GM12801 (cell line): ENCODE results near the gene MBP.

Experiments used
- TF ChIP-seq, protein P1 (sequence below): IDR thresholded peaks from one replicate; pipeline ENCODE4 v1.5.1; 2011; ENCODE audit warnings: control low read depth; ENCODE audit not compliant: insufficient read length; ENCODE audit errors: extremely low read depth

MBP gene

DNA sequence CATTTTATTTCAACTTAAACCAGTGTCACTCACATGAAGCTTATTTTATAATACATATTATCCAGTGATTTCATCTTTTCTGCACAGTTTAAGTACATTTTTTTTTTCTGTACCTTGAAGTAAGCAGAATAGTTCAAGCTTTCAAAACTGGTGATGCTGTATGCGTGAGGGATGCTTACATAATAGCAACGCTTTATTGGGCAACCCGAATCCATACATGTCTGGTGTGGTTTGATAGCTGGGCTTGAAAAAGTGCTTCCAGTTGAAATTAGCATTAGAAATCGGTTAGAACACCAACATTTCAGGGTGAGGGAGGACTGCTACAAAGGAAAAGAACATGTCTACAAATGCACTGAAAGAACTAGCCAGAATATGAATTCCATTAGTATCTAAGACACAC, 117.4 kb downstream of the MBP start:
- TF ChIP-seq, protein P1, sequence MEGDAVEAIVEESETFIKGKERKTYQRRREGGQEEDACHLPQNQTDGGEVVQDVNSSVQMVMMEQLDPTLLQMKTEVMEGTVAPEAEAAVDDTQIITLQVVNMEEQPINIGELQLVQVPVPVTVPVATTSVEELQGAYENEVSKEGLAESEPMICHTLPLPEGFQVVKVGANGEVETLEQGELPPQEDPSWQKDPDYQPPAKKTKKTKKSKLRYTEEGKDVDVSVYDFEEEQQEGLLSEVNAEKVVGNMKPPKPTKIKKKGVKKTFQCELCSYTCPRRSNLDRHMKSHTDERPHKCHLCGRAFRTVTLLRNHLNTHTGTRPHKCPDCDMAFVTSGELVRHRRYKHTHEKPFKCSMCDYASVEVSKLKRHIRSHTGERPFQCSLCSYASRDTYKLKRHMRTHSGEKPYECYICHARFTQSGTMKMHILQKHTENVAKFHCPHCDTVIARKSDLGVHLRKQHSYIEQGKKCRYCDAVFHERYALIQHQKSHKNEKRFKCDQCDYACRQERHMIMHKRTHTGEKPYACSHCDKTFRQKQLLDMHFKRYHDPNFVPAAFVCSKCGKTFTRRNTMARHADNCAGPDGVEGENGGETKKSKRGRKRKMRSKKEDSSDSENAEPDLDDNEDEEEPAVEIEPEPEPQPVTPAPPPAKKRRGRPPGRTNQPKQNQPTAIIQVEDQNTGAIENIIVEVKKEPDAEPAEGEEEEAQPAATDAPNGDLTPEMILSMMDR, result no peak

DNA sequence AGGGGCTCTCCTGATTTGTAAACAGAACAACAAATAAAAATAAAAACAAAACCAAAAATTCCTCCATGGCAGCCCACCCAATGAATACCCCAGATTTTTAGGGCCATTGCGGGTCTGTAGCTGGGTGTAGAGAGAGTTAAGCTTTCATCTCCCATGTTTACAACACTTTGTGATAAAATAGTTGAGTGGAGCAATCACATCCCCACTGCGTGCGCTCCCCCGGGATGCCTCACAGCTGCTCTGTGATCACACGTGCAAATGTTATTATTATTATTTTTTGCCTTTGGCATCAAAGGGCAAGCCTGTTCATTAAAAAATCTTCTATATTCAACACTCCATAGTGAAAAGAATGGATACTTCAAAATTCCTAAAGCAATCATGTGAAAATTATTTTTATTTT, 118.0 kb downstream of the MBP start:
- TF ChIP-seq, protein P1, result no peak

DNA sequence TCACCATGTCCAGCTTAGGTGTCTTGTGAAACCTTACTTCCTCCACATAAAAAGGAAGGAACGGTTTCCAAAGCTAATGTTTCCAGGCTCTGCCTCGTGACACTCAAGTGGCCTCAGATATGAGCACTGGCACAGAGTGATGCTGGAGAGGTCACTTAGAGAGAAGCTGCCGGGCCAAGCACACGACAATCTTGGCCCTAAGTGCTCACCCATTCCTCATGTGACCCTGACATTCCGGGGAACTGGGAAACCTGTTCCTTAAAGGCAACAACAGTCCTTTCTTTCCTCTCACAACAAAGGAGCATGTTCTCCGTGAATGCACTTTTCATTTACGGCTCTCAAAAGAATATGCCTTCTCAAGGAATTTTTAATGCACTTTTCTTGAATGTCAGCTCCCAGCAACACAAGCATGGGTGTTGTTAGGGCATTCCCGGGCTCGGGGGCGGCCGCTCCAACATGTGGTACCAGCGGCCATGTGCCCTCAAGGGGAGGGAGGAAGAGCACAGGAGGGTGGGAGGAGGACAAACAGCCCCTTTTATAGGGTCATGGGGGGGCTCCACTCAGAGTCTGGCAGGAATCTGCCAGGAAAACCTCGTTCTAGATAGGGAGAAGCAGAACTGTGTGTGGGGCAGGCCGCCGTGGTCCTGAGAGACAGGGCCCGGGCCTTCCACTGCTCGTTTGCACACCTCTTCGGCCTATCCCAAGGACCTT, 118.6 kb downstream of the MBP start:
- TF ChIP-seq, protein P1, result no peak

DNA sequence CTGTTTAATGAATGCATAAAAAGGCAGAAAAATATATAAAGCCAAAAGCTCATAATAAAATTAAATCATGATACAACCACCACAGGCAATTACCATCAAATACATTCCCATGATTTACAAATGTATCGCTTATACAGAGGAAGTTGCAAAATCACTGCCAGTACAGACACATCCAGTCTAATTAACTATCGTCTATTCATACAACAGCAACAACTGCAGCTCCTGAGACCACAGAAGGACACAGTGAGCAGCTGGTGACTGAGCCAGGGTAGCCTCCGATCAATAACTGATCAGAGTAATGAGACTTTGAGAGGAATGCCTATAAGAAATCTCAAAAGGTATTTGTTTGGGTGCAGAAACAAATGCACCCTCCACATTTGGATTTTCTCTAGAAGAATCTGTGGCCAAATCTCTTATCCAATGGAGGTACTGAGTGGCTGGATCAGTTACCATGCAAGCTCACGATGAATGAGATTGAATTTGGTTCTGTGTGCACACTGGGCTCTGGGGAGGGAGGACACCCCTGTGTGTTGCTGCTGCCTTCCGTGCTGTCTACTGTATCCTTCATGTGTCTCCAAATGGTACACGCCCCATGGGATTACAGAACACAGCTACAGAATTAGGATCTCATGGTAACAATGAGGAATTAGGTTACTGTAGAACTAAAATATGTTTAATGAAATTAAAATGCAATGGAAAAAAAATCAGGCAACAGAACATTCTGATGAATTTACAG, 119.6 kb downstream of the MBP start:
- TF ChIP-seq, protein P1, result no peak

DNA sequence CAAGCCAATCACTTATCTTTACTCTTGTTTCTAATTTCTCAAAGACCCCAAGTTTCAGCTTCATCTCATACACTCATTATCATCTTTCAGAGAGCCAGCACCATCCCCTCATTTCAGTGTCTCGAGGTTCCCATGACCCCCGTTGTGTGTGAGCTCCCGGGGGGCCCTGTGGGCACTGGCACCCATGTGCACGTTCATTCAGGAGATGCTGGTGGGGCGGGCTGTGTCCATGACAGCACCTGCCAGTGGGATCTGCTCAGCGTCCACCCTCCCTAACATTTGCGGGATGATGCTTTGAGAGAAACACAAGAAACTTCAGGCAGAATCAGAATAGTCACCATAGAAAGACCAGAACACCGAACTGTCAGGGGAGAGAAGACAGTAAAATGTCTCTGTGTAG, 120.5 kb downstream of the MBP start:
- TF ChIP-seq, protein P1, result no peak

DNA sequence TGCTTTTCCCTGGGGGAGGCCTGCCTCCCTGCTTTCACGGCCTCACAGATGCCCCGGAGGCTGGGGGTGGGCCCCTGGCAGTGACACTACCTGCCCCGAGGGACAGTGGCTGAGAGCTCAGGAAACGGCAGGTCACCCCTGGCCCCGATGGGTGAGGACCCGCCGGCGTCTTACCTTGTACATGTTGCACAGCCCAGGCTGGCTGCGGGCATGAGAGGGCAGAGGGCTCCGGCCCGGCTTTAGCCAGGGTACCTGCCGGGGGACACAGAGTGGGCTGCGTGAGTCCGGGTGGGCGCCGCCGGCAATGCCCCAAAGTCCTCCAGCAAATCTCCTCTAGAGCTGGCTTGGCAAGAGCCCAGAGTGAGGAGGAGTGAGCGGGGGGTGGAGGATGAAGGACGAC, 122.9 kb downstream of the MBP start:
- TF ChIP-seq, protein P1, result no peak

DNA sequence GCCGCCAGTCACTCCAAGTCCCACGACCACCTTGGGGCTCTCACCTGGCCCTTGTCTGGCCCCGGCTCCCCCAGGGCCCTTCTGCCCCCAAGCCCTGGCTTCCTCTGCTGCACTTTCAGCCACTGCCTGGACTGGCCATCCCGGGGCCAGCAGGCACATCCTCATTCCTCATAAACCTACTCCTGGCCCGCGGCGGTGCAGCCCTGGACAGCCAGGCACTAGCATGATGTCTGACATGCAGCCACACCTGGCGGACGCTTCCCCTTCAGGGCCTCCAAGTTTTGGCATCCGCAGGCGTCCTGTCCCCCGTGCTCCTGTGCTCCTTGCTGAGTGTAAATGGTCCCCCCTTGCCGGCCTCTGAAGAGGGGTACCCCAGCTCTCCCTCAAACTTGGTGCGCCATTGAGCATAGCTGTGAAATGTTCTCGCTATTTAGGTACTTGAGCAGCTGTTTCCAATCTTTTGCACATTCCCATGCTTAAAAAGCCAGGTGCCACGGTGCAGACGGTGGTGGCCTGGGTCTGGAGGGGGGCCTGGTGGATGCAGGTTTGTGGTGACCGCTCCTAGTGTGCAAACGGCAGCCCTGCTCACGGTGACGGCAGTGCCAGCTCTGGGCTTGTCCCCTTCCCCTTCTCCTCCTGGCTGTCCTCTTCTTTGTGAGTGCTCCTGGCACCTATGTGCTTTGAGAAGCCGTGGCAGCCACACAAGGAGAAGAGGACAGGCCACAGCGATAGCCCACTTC, 123.8 kb downstream of the MBP start:
- TF ChIP-seq, protein P1, result no peak
